GM12878 (cell line): ENCODE data around the gene JAG2. TPM values are rescaled to one million over a fixed set of nuclear protein-coding genes. Genes with fewer than 3 reads are reported as not detected.

Source experiments
- CBX3 ChIP-seq: fragments of 200-600 bp; sonication (generic); IDR thresholded peaks from 2 replicates; pipeline ENCODE4 v1.6.1; 2016; ENCODE audit warnings: low read depth, borderline replicate concordance
- CUX1 ChIP-seq: IDR thresholded peaks from 2 replicates; pipeline ENCODE4 v1.6.1; 2012; ENCODE audit warnings: improper control_type of control experiment, low read depth, low read length; ENCODE audit not compliant: insufficient replicate concordance
- EGR1 ChIP-seq, 2 experiments: IDR thresholded peaks; 1 replicate in 1 of 2; 2 replicates in 1 of 2; pipeline ENCODE4 v1.6.1; 2011 to 2012; ENCODE audit warnings: low read depth in 2 of 2, low read length in 2 of 2, borderline replicate concordance in 1 of 2, mild to moderate bottlenecking in 1 of 2, moderate library complexity in 1 of 2
- HCFC1 ChIP-seq: fragments of 150-350 bp; IDR thresholded peaks from 2 replicates; pipeline ENCODE4 v1.6.1; 2014; ENCODE audit warnings: low read length
- PML ChIP-seq: IDR thresholded peaks from 2 replicates; pipeline ENCODE4 v1.6.1; 2012; ENCODE audit warnings: low read length, inconsistent platforms
- PRDM15 ChIP-seq: fragments of 450-650 bp; formaldehyde crosslinking; IDR thresholded peaks from 2 replicates; pipeline ENCODE4 v1.4.0; 2020; ENCODE audit warnings: mild to moderate bottlenecking, moderate library complexity
- RUNX3 ChIP-seq: IDR thresholded peaks from 2 replicates; pipeline ENCODE4 v1.6.1; 2012; ENCODE audit warnings: low read length, inconsistent platforms
- STAT3 ChIP-seq: IDR thresholded peaks from 2 replicates; pipeline ENCODE4 v1.6.1; 2011; ENCODE audit warnings: low read depth, low read length, improper control_type of control experiment
- YY1 ChIP-seq: IDR thresholded peaks from 2 replicates; pipeline ENCODE4 v1.6.1; 2011; ENCODE audit warnings: low read depth, mild to moderate bottlenecking, low read length
- polyA plus RNA-seq, 11 experiments: library from polyadenylated mRNA; depleted of rRNA in 4 of 11; unstranded in 6 of 11; stranded (reverse) in 5 of 11; fragments of >200 nt; fragmentation: Nextera tagmentation in 4 of 11; fragmentation: Illumina TruSeq in 1 of 11; extraction: Ambion mirVana in 4 of 11; extraction: Trizol in 1 of 11; gene quantifications; 1 replicate in 1 of 11; 2 replicates in 10 of 11; pipeline versions ENCODE4 v1.2.1 to v1.2.3, GENCODE V29; 2011 to 2016; ENCODE audit warnings: inconsistent platforms in 2 of 11, missing spikeins in 2 of 11, low read depth in 1 of 11
- total RNA-seq, 4 experiments: library from RNA; depleted of rRNA in 3 of 4; stranded (reverse); fragments of >200 nt in 3 of 4; fragmentation: Illumina TruSeq in 1 of 4; extraction: Trizol in 1 of 4; gene quantifications; 2 replicates each; pipeline versions ENCODE4 v1.2.1 to v1.2.3, GENCODE V29; 2013 to 2021
- TF ChIP-seq, protein P1 (sequence below): fragments of 450-650 bp; IDR thresholded peaks from 2 replicates; pipeline ENCODE4 v1.6.1; 2017; ENCODE audit warnings: mild to moderate bottlenecking, moderate library complexity
- TF ChIP-seq, protein P2 (sequence below): IDR thresholded peaks from 2 replicates; pipeline ENCODE4 v1.6.1; 2011; ENCODE audit warnings: borderline replicate concordance, low read depth, mild to moderate bottlenecking, moderate library complexity, low read length; ENCODE audit not compliant: insufficient read depth, poor library complexity, severe bottlenecking
- TF ChIP-seq, protein P3 (sequence below): fragments of 450-650 bp; IDR thresholded peaks from 2 replicates; pipeline ENCODE4 v1.6.1; 2017; ENCODE audit warnings: mild to moderate bottlenecking

JAG2 gene
- total and polyA plus RNA-seq, 10 of the 15 experiments (the other 5 are each of a cell fraction or from before 2014, with no cell fraction given), result 0.04 to 0.14 (median 0.06) TPM; not detected in 5

GRCh38 chr14:105201925-105202513 is 33.4 kb upstream of the JAG2 start (continued):
- no peak for TF ChIP-seq PRDM15
- TF ChIP-seq, protein P1, sequence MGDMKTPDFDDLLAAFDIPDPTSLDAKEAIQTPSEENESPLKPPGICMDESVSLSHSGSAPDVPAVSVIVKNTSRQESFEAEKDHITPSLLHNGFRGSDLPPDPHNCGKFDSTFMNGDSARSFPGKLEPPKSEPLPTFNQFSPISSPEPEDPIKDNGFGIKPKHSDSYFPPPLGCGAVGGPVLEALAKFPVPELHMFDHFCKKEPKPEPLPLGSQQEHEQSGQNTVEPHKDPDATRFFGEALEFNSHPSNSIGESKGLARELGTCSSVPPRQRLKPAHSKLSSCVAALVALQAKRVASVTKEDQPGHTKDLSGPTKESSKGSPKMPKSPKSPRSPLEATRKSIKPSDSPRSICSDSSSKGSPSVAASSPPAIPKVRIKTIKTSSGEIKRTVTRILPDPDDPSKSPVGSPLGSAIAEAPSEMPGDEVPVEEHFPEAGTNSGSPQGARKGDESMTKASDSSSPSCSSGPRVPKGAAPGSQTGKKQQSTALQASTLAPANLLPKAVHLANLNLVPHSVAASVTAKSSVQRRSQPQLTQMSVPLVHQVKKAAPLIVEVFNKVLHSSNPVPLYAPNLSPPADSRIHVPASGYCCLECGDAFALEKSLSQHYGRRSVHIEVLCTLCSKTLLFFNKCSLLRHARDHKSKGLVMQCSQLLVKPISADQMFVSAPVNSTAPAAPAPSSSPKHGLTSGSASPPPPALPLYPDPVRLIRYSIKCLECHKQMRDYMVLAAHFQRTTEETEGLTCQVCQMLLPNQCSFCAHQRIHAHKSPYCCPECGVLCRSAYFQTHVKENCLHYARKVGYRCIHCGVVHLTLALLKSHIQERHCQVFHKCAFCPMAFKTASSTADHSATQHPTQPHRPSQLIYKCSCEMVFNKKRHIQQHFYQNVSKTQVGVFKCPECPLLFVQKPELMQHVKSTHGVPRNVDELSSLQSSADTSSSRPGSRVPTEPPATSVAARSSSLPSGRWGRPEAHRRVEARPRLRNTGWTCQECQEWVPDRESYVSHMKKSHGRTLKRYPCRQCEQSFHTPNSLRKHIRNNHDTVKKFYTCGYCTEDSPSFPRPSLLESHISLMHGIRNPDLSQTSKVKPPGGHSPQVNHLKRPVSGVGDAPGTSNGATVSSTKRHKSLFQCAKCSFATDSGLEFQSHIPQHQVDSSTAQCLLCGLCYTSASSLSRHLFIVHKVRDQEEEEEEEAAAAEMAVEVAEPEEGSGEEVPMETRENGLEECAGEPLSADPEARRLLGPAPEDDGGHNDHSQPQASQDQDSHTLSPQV, result no peak
- TF ChIP-seq CUX1, result no peak
- TF ChIP-seq, protein P2, sequence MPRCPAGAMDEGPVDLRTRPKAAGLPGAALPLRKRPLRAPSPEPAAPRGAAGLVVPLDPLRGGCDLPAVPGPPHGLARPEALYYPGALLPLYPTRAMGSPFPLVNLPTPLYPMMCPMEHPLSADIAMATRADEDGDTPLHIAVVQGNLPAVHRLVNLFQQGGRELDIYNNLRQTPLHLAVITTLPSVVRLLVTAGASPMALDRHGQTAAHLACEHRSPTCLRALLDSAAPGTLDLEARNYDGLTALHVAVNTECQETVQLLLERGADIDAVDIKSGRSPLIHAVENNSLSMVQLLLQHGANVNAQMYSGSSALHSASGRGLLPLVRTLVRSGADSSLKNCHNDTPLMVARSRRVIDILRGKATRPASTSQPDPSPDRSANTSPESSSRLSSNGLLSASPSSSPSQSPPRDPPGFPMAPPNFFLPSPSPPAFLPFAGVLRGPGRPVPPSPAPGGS, result no peak
- no peak for TF ChIP-seq HCFC1
- no peak for TF ChIP-seq CBX3
- peak; percentile 58 for TF ChIP-seq RUNX3
- TF ChIP-seq, protein P3, sequence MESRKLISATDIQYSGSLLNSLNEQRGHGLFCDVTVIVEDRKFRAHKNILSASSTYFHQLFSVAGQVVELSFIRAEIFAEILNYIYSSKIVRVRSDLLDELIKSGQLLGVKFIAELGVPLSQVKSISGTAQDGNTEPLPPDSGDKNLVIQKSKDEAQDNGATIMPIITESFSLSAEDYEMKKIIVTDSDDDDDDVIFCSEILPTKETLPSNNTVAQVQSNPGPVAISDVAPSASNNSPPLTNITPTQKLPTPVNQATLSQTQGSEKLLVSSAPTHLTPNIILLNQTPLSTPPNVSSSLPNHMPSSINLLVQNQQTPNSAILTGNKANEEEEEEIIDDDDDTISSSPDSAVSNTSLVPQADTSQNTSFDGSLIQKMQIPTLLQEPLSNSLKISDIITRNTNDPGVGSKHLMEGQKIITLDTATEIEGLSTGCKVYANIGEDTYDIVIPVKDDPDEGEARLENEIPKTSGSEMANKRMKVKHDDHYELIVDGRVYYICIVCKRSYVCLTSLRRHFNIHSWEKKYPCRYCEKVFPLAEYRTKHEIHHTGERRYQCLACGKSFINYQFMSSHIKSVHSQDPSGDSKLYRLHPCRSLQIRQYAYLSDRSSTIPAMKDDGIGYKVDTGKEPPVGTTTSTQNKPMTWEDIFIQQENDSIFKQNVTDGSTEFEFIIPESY, result no peak
- TF ChIP-seq EGR1 (IDR thresholded peaks at IDR 0.05; ENCODE audit: borderline replicate concordance in 1 of 2, low read depth in 2 of 2, low read length in 2 of 2), result peak in 1 of 2 experiments; percentile 47; a peak in 1 of 3 replicates
- TF ChIP-seq YY1, result 0 out of 2 replicates have a peak, but pooled peaks have one; percentile 20
- no peak for TF ChIP-seq PML
- TF ChIP-seq STAT3, result no peak
